Hematopoietic multipotent progenitor cell (in vitro differentiated cells): ENCODE results near the gene BATF. TPM values are rescaled to one million over a fixed set of nuclear protein-coding genes. Genes with fewer than 3 reads are reported as not detected.

Experiments used
- DNase-seq, 3 donors: peaks; one replicate each; pipeline ENCODE4 v3.0.0-alpha.2; 2011 to 2015; ENCODE audit warnings: low read depth in 2 of 3, low spot score in 2 of 3
- total RNA-seq: library from RNA; depleted of rRNA; stranded (reverse); fragments of >200 nt; gene quantifications from one replicate; pipeline ENCODE4 v1.2.3, GENCODE V29; 2012

BATF gene
- total RNA-seq, 1 donor, result 24.2 TPM

DNA sequence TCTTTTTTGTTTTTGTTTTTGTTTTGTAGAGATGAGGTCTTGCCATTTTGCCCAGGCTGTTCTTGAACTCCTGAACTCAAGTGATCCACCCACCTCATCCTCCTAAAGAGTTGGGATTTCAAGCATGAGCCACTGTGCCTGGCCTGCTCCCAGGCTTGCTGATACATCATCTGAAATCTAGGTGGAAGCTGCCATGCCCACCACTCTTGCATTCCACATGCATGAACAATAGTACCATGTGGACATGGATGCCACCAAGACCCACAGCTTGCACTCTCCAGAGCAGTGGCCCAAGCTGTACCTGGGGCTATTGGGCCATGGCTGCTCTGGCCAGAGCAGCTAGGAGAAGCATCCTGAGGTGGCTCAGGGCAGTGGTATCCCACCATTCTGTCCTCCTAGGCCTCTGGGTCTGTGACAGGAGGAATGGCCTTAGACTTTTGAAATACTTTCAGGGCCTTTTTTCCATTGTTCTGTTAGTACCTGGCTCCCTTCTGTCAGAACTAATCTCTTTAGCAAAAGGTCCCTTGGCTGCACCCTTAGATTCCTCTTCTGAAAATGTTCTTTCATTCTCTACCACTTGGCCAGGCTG lies 69.8 kb downstream of the BATF start:
- DNase-seq, result no peak

DNA sequence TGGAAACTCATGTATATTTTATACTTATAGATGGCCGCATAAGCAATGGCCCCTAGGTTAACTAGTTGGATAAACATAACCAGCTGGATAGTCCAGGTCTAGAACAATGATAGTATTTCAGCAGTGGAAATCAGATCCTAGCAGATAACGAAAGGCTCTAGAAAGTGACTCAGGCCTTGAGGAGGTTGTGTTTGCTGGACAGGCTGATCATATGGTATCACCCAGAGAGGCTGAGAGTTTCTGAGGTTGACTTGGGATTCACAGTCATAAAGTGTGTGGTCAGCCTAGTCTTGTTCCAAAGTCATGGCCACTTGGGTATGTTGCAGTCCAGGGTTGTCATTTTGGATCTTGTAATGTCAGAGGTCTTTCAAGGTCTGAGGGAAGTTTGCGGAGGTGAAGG lies 73.0 kb downstream of the BATF start:
- DNase-seq, result no peak

Other genes starting within 250 kb of the BATF start
- 2,036 TPM for gene FOS, start 243.6 kb upstream of the BATF start, total RNA-seq
- 7.5 TPM for gene JDP2, start 94.4 kb upstream of the BATF start, total RNA-seq
- gene FLVCR2, start 56.2 kb downstream of the BATF start, total RNA-seq, result 1.6 TPM
- gene ERG28, start 138.4 kb downstream of the BATF start, total RNA-seq, result 4.3 TPM
- gene TTLL5, start 138.8 kb downstream of the BATF start, total RNA-seq, result 24.8 TPM